ENCODE data around the gene PPP1R11.
"Not testable (repeated sequence)": the region's sequence is repeated elsewhere in the genome, so short reads cannot be mapped to it uniquely, and the experiment has no call there.

The PPP1R11 gene

GRCh38 chr6:30031381-30031780 lies 35.6 kb upstream of the PPP1R11 start (continued):
- TF ChIP-seq TSHZ2 (CRISPR knock-in tag; IDR thresholded peaks at IDR 0.05): no peak
- no peak for TF ChIP-seq ISL1 (CRISPR knock-in tag; IDR thresholded peaks at IDR 0.05)
- TF ChIP-seq ZC3H10 (CRISPR knock-in tag; IDR thresholded peaks at IDR 0.05): no peak
- no peak for TF ChIP-seq BACH2 (CRISPR knock-in tag; IDR thresholded peaks at IDR 0.05; ENCODE audit: borderline replicate concordance)
- no peak for TF ChIP-seq ARNTL (CRISPR knock-in tag; IDR thresholded peaks at IDR 0.05; ENCODE audit: borderline replicate concordance, low read depth)
- no peak for TF ChIP-seq ZNF8 (CRISPR knock-in tag; IDR thresholded peaks at IDR 0.05)
- TF ChIP-seq PATZ1 (CRISPR knock-in tag; IDR thresholded peaks at IDR 0.05; ENCODE audit: borderline replicate concordance): no peak

- ATAC-seq: not testable (repeated sequence)
Observed at GRCh38 chr6:30033440-30033839, 33.6 kb upstream of the PPP1R11 start.

- ATAC-seq: no peak
- TF ChIP-seq ZNF70 (CRISPR knock-in tag; IDR thresholded peaks at IDR 0.05) (no peak), CREB5 (CRISPR knock-in tag; IDR thresholded peaks at IDR 0.05; ENCODE audit: low read depth) (no peak), CSRNP3 (CRISPR knock-in tag; IDR thresholded peaks at IDR 0.05) (no peak), POU6F1 (CRISPR knock-in tag; IDR thresholded peaks at IDR 0.05; ENCODE audit: borderline replicate concordance, low read depth) (no peak), ISL1 (CRISPR knock-in tag; IDR thresholded peaks at IDR 0.05) (no peak), SNAI2 (CRISPR knock-in tag; IDR thresholded peaks at IDR 0.05) (no peak), PPARA (CRISPR knock-in tag; IDR thresholded peaks at IDR 0.05; ENCODE audit: borderline replicate concordance) (no peak), PATZ1 (CRISPR knock-in tag; IDR thresholded peaks at IDR 0.05; ENCODE audit: borderline replicate concordance) (no peak), ZNF8 (CRISPR knock-in tag; IDR thresholded peaks at IDR 0.05) (no peak), ARNTL (CRISPR knock-in tag; IDR thresholded peaks at IDR 0.05; ENCODE audit: borderline replicate concordance, low read depth) (no peak), ZFP3 (CRISPR knock-in tag; IDR thresholded peaks at IDR 0.05) (no peak), TOX (CRISPR knock-in tag; IDR thresholded peaks at IDR 0.05; ENCODE audit: borderline replicate concordance) (no peak), BACH2 (CRISPR knock-in tag; IDR thresholded peaks at IDR 0.05; ENCODE audit: borderline replicate concordance) (no peak), ZNF565 (CRISPR knock-in tag; conservative IDR thresholded peaks at IDR 0.05; ENCODE audit: low read depth) (no peak), ZC3H10 (CRISPR knock-in tag; IDR thresholded peaks at IDR 0.05) (no peak), TCF4 (CRISPR knock-in tag; IDR thresholded peaks at IDR 0.05; ENCODE audit: borderline replicate concordance) (no peak), ZFP30 (CRISPR knock-in tag; IDR thresholded peaks at IDR 0.05) (no peak)
Observed at GRCh38 chr6:30035784-30036183, 31.2 kb upstream of the PPP1R11 start.
